ENCODE results near the gene GDI1. TPM values are rescaled to one million over a fixed set of nuclear protein-coding genes. Genes with fewer than 3 reads are reported as not detected.
A peak's percentile ranks its signal among the peaks of the same experiment; 100 is the strongest.

Gene GDI1
- total and polyA plus RNA-seq, 9 donors, result 72.8 to 188 (median 116) TPM

GRCh38 chrX:154396973-154397887, 39.7 kb upstream of the GDI1 start:
- intact Hi-C loops (cut with DNase I), result no loop called here
- DNase-seq, result peak; percentile 78 to 88 (median 83)
- 31 to 53% (median 32%) methylated on average over 51 to 53 of the region's 53 CpGs for WGBS, 3 donors
- Histone ChIP-seq H3K4me1 (ENCODE audit: insufficient read depth) (no peaks in the 10 kb centered on the region), H3K27me3 (no peaks in the 10 kb centered on the region), H3K36me3 (no peaks in the 10 kb centered on the region), H3K4me3 (peak overlapping the region; percentile 36), H3K9me3 (no peaks in the 10 kb centered on the region), H3K27ac (peak overlapping the region; percentile 83 to 96)
- TF ChIP-seq EP300 (IDR thresholded peaks at IDR 0.05) (no peak), POLR2A (IDR thresholded peaks at IDR 0.05) (peak; percentile 53), CTCF (IDR thresholded peaks at IDR 0.05) (no peak)

GRCh38 chrX:154397888-154398667, 38.9 kb upstream of the GDI1 start, which contains the start of gene RPL10:
RPL10 (plus strand) TSS chrX:154398377; CDS start chrX:154398520, 143 bp downstream.
- Histone ChIP-seq H3K4me1 (ENCODE audit: insufficient read depth) (no peaks in the 10 kb centered on the region), H3K27me3 (no peaks in the 10 kb centered on the region), H3K4me3 (peak within 1 kb of the TSS; percentile 84), H3K9me3 (no peaks in the 10 kb centered on the region), H3K36me3 (no peaks in the 10 kb centered on the region), H3K27ac (peak within 1 kb of the TSS; percentile 83 to 96)
- WGBS, 3 donors, result 34 to 44% (median 41%) methylated on average over 69 of the region's 69 CpGs
- DNase-seq, result peak; percentile 94 to 95 (median 94)
- TF ChIP-seq CTCF (IDR thresholded peaks at IDR 0.05) (no peak), EP300 (IDR thresholded peaks at IDR 0.05) (peak; percentile 45), POLR2A (IDR thresholded peaks at IDR 0.05) (peak; percentile 90)
- intact Hi-C loops (cut with DNase I), result no loop called here

GRCh38 chrX:154398668-154399526, 38.1 kb upstream of the GDI1 start:
- no peaks in the 10 kb centered on the region for H3K4me1 ChIP-seq (ENCODE audit: insufficient read depth)
- no peaks in the 10 kb centered on the region for H3K27me3 ChIP-seq
- H3K4me3 ChIP-seq, result peak overlapping the region; percentile 84
- no peaks in the 10 kb centered on the region for H3K36me3 ChIP-seq
- WGBS, 3 donors, result 33 to 46% (median 45%) methylated on average over 49 of the region's 49 CpGs
- peak; percentile 77 to 90 (median 86) for DNase-seq
- intact Hi-C loops (cut with DNase I), result no loop called here
- H3K9me3 ChIP-seq, result no peaks in the 10 kb centered on the region
- peak overlapping the region; percentile 81 to 96 for H3K27ac ChIP-seq
- no peak for TF ChIP-seq EP300 (IDR thresholded peaks at IDR 0.05)
- TF ChIP-seq CTCF (IDR thresholded peaks at IDR 0.05), result peak; percentile 50 to 77 (median 51)
